ENCODE measurements around the gene ST8SIA1.

Gene ST8SIA1

GRCh38 chr12:22248571-22249115, 85.9 kb downstream of the ST8SIA1 start:
- in situ Hi-C loops (cut with HindIII; ENCODE audit: low sequenced_read_pairs) = no loop called here

GRCh38 chr12:22248121-22248520, 86.4 kb downstream of the ST8SIA1 start:
- in situ Hi-C loops (cut with HindIII; ENCODE audit: low sequenced_read_pairs) = no loop called here

GRCh38 chr12:22246217-22246846, 88.2 kb downstream of the ST8SIA1 start:
- in situ Hi-C loops (cut with HindIII; ENCODE audit: low sequenced_read_pairs) = no loop called here

- in situ Hi-C loops (cut with HindIII; ENCODE audit: low sequenced_read_pairs) = no loop called here
Measured at GRCh38 chr12:22242726-22243125, 91.8 kb downstream of the ST8SIA1 start.

GRCh38 chr12:22238211-22238610, 96.3 kb downstream of the ST8SIA1 start:
- in situ Hi-C loops (cut with HindIII; ENCODE audit: low sequenced_read_pairs) = no loop called here

- in situ Hi-C loops (cut with HindIII; ENCODE audit: low sequenced_read_pairs) = no loop called here
Measured at GRCh38 chr12:22234561-22234960, 99.9 kb downstream of the ST8SIA1 start.

GRCh38 chr12:22231836-22232235, 102.7 kb downstream of the ST8SIA1 start:
- in situ Hi-C loops (cut with HindIII; ENCODE audit: low sequenced_read_pairs) = no loop called here

GRCh38 chr12:22231078-22231477, 103.4 kb downstream of the ST8SIA1 start:
- in situ Hi-C loops (cut with HindIII; ENCODE audit: low sequenced_read_pairs) = no loop called here

- in situ Hi-C loops (cut with HindIII; ENCODE audit: low sequenced_read_pairs) = no loop called here
Measured at GRCh38 chr12:22230280-22230794, 104.2 kb downstream of the ST8SIA1 start.

GRCh38 chr12:22229652-22230279, 104.7 kb downstream of the ST8SIA1 start:
- in situ Hi-C loops (cut with HindIII; ENCODE audit: low sequenced_read_pairs) = no loop called here

- in situ Hi-C loops (cut with HindIII; ENCODE audit: low sequenced_read_pairs) = no loop called here
Measured at GRCh38 chr12:22228022-22228875, 106.3 kb downstream of the ST8SIA1 start.

GRCh38 chr12:22223356-22223755, 111.2 kb downstream of the ST8SIA1 start:
- in situ Hi-C loops (cut with HindIII; ENCODE audit: low sequenced_read_pairs) = no loop called here

GRCh38 chr12:22217556-22217955, 117.0 kb downstream of the ST8SIA1 start:
- in situ Hi-C loops (cut with HindIII; ENCODE audit: low sequenced_read_pairs) = no loop called here

GRCh38 chr12:22215467-22216253, 118.8 kb downstream of the ST8SIA1 start:
- in situ Hi-C loops (cut with HindIII; ENCODE audit: low sequenced_read_pairs) = no loop called here

- in situ Hi-C loops (cut with HindIII; ENCODE audit: low sequenced_read_pairs) = no loop called here
Measured at GRCh38 chr12:22211128-22211527, 123.4 kb downstream of the ST8SIA1 start.

- in situ Hi-C loops (cut with HindIII; ENCODE audit: low sequenced_read_pairs) = no loop called here
Measured at GRCh38 chr12:22209422-22209821, 125.1 kb downstream of the ST8SIA1 start.

- in situ Hi-C loops (cut with HindIII; ENCODE audit: low sequenced_read_pairs) = no loop called here
Measured at GRCh38 chr12:22206111-22206728, 128.3 kb downstream of the ST8SIA1 start.

- in situ Hi-C loops (cut with HindIII; ENCODE audit: low sequenced_read_pairs) = loop anchor here (5.0 kb wide), 1 partner anchor 87 kb away; no protein-coding TSS in a partner anchor
Measured at GRCh38 chr12:22204391-22204790, 130.1 kb downstream of the ST8SIA1 start.

GRCh38 chr12:22202847-22203246, 131.7 kb downstream of the ST8SIA1 start:
- in situ Hi-C loops (cut with HindIII; ENCODE audit: low sequenced_read_pairs) = loop anchor here (5.0 kb wide), 1 partner anchor 86 kb away; no protein-coding TSS in a partner anchor

GRCh38 chr12:22201101-22201500, 133.4 kb downstream of the ST8SIA1 start:
- in situ Hi-C loops (cut with HindIII; ENCODE audit: low sequenced_read_pairs) = loop anchor here (5.0 kb wide), 1 partner anchor 84 kb away; no protein-coding TSS in a partner anchor
